Calu3 (cell line): ENCODE measurements around the gene PAFAH1B1. TPM values are rescaled to one million over a fixed set of nuclear protein-coding genes. Genes with fewer than 3 reads are reported as not detected.
A peak's percentile ranks its signal among the peaks of the same experiment; 100 is the strongest.
"Not testable (repeated sequence)": the region's sequence is repeated elsewhere in the genome, so short reads cannot be mapped to it uniquely, and the experiment has no call there.

Source experiments
- Bru-seq: library from RNA; stranded (reverse); fragments of 400-500 nt; gene quantifications from one replicate; lab custom pipeline; 2021; lab: Mats Ljungman, UMichigan
- BruChase-seq, 2 experiments: library from RNA; stranded (reverse); fragments of 400-500 nt; gene quantifications; one replicate each; lab custom pipeline; 2021; lab: Mats Ljungman, UMichigan
- BruUV-seq: library from RNA; stranded (reverse); fragments of 400-500 nt; replicated peaks from 2 replicates; lab custom pipeline; 2021; lab: Mats Ljungman, UMichigan
- CTCF ChIA-PET: fragments of 300-600 bp; sonication (Branson Sonifier 250); formaldehyde crosslinking; loops from one replicate; lab custom pipeline; 2022; ENCODE audit warnings: antibody characterized with exemption; lab: Charles Lee
- DNase-seq: peaks from one replicate; pipeline ENCODE4 v3.0.0; 2022
- H3K27ac Mint-ChIP-seq: one replicate; pipeline ENCODE4 v1.8.0; 2022; ENCODE audit warnings: mixed read lengths; ENCODE audit not compliant: unreplicated experiment
- H3K27me3 Mint-ChIP-seq: one replicate; pipeline ENCODE4 v1.8.0; 2022; ENCODE audit warnings: mixed read lengths; ENCODE audit not compliant: unreplicated experiment
- H3K36me3 Mint-ChIP-seq: one replicate; pipeline ENCODE4 v1.8.0; 2022; ENCODE audit warnings: mild to moderate bottlenecking, moderate library complexity, mixed read lengths; ENCODE audit not compliant: insufficient read depth, unreplicated experiment
- H3K4me1 Mint-ChIP-seq: one replicate; pipeline ENCODE4 v1.8.0; 2022; ENCODE audit warnings: mild to moderate bottlenecking, low read depth, mixed read lengths; ENCODE audit not compliant: unreplicated experiment
- H3K4me3 Mint-ChIP-seq: one replicate; pipeline ENCODE4 v1.8.0; 2022; ENCODE audit warnings: mild to moderate bottlenecking, low read depth, moderate library complexity, mixed read lengths; ENCODE audit not compliant: unreplicated experiment
- H3K9me3 Mint-ChIP-seq: one replicate; pipeline ENCODE4 v1.8.0; 2022; ENCODE audit warnings: low read depth, mixed read lengths; ENCODE audit not compliant: unreplicated experiment
- CTCF ChIP-seq: fragments of 200-600 bp; IDR thresholded peaks from one replicate; pipeline ENCODE4 v1.8.0; 2022; ENCODE audit warnings: antibody characterized with exemption; ENCODE audit not compliant: unreplicated experiment
- intact Hi-C: fragments of 100-400 bp; cut with micrococcal nuclease; formaldehyde crosslinking; loops from one replicate; pipeline ENCODE4 v1.10.0; 2022; ENCODE audit not compliant: unreplicated experiment
- long read RNA-seq: library from polyadenylated mRNA; stranded (forward); transcript quantifications from one replicate; pipeline ENCODE4 v2.0.0, GENCODE V29; 2022
- total RNA-seq: library from RNA; stranded (reverse); gene quantifications from 2 replicates; pipeline ENCODE4 v1.2.3, GENCODE V29; 2022

Gene PAFAH1B1
- total RNA-seq (88.5 and 99.8 TPM in 2 replicates), Bru-seq, nascent RNA (percentile 90 among the genes with signal in this experiment), BruChase-seq, experiment 1, labeled RNA remaining after a 6-hour chase (percentile 90 among the genes with signal in this experiment), BruChase-seq, experiment 2, labeled RNA remaining after a 2-hour chase (percentile 90 among the genes with signal in this experiment)
- long read RNA-seq, full-length matches to known transcripts, result 33 of 52 reads
- long read RNA-seq, partial matches to known transcripts, result 4 of 52 reads
- long read RNA-seq, other reads (novel, unspliced or antisense), result 15 of 52 reads

- no peaks in the 10 kb centered on the region for H3K27me3 Mint-ChIP-seq
- no peaks in the 10 kb centered on the region for H3K9me3 Mint-ChIP-seq
- peaks cover 9% of the 10 kb centered on the region for H3K4me1 Mint-ChIP-seq
- peak within 1 kb of the TSS; percentile 57 for H3K27ac Mint-ChIP-seq
- no peak for TF ChIP-seq CTCF
- TSS peak; percentile 91 for BruUV-seq
- peak; percentile 93 for DNase-seq
- H3K36me3 Mint-ChIP-seq, result peaks cover 27% of the 10 kb centered on the region
- H3K4me3 Mint-ChIP-seq, result peak within 1 kb of the TSS; percentile 82
- CTCF ChIA-PET, result interaction anchor here (0.5 to 0.7 kb wide), 3 partner anchors 69 to 336 kb away, joined by 5 to 7 read pairs (median 5); no protein-coding TSS in a partner anchor
- intact Hi-C loops, result loop anchor here (10.0 kb wide), 1 partner anchor 82 kb away; no protein-coding TSS in a partner anchor
These were observed at the start of gene PAFAH1B1 for GRCh38 chr17:2592971-2593820. Gene PAFAH1B1, plus strand, starts transcription at chr17:2593654. Its CDS starts 44,635 bp downstream, at chr17:2638289.

GRCh38 chr17:2545393-2545792, 48.1 kb upstream of the PAFAH1B1 start:
- no TSS peak for BruUV-seq
- H3K4me3 Mint-ChIP-seq, result no peak overlapping the region
- no peaks in the 10 kb centered on the region for H3K36me3 Mint-ChIP-seq
- peaks cover 8% of the 10 kb centered on the region for H3K4me1 Mint-ChIP-seq
- no peak overlapping the region for H3K27ac Mint-ChIP-seq
- no peak for TF ChIP-seq CTCF
- no peaks in the 10 kb centered on the region for H3K27me3 Mint-ChIP-seq
- DNase-seq, result no peak
- CTCF ChIA-PET, result no interaction called here
- intact Hi-C loops, result no loop called here
- no peaks in the 10 kb centered on the region for H3K9me3 Mint-ChIP-seq

- BruUV-seq, result no TSS peak
- CTCF ChIA-PET, result no interaction called here
- Mint-ChIP-seq H3K27me3 (no peaks in the 10 kb centered on the region), H3K4me1 (peaks cover 8% of the 10 kb centered on the region), H3K27ac (no peak overlapping the region), H3K9me3 (no peaks in the 10 kb centered on the region), H3K36me3 (no peaks in the 10 kb centered on the region), H3K4me3 (no peak overlapping the region)
- DNase-seq, result no peak
- TF ChIP-seq CTCF, result no peak
- intact Hi-C loops, result no loop called here
These were observed 46.3 kb upstream of the PAFAH1B1 start for GRCh38 chr17:2547176-2547575.

GRCh38 chr17:2548026-2548425, 45.4 kb upstream of the PAFAH1B1 start:
- DNase-seq, H3K4me1 Mint-ChIP-seq, intact Hi-C loops, BruUV-seq, H3K36me3 Mint-ChIP-seq, H3K27ac Mint-ChIP-seq, H3K27me3 Mint-ChIP-seq, H3K9me3 Mint-ChIP-seq, H3K4me3 Mint-ChIP-seq: not testable (repeated sequence)
- CTCF ChIA-PET, result interaction anchor here (0.6 kb wide), 2 partner anchors 14 to 46 kb away, joined by 3 to 7 read pairs; no protein-coding TSS in a partner anchor
